ENCODE results near the gene NLRP14.

Gene NLRP14, protein sequence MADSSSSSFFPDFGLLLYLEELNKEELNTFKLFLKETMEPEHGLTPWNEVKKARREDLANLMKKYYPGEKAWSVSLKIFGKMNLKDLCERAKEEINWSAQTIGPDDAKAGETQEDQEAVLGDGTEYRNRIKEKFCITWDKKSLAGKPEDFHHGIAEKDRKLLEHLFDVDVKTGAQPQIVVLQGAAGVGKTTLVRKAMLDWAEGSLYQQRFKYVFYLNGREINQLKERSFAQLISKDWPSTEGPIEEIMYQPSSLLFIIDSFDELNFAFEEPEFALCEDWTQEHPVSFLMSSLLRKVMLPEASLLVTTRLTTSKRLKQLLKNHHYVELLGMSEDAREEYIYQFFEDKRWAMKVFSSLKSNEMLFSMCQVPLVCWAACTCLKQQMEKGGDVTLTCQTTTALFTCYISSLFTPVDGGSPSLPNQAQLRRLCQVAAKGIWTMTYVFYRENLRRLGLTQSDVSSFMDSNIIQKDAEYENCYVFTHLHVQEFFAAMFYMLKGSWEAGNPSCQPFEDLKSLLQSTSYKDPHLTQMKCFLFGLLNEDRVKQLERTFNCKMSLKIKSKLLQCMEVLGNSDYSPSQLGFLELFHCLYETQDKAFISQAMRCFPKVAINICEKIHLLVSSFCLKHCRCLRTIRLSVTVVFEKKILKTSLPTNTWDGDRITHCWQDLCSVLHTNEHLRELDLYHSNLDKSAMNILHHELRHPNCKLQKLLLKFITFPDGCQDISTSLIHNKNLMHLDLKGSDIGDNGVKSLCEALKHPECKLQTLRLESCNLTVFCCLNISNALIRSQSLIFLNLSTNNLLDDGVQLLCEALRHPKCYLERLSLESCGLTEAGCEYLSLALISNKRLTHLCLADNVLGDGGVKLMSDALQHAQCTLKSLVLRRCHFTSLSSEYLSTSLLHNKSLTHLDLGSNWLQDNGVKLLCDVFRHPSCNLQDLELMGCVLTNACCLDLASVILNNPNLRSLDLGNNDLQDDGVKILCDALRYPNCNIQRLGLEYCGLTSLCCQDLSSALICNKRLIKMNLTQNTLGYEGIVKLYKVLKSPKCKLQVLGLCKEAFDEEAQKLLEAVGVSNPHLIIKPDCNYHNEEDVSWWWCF

DNA sequence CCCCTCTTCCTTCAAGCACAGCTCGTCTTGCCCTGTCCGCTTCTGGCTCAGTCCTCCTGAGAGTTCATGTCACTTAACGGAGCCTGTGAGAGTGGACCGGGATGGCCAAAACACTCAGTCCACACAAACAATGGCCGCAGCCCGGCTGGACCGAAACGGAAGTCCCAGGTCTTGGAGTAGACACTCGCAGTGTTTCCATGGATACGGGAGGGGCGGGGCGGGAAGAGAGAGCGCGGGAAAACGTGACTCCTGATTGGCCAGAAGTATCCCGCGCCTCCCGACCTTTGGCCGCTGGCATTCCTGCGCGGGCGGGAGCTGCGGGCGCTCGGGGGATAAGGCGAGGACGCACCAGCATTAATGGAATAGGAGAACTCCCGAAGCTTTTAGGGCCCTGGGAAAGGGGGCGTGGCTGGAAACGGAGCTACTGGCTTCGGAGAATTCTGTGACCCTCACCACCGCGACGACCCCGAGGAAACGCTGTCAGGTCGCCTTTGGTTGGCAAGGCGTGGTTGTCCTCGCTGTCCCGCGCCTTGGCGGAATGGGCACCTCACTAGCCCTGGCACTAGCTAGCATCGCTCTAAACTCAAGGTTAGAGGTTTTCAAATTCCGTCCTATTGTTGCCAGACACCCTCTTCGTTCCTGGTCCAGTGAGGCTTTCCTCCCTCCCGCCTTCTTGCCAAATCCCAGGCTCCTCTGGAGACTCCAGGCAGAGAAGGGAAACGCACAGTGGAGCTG is at the start of gene NLRP14, which contains the start of gene ZNF214:
Gene NLRP14, plus strand, starts transcription at position 297 of the 735 bp plus-strand sequence. CDS start 18,108 bp downstream, outside the sequence.
Gene ZNF214, minus strand, starts transcription at position 164 of the 735 bp plus-strand sequence. CDS start 17,511 bp downstream, outside the sequence.
- H3K36me3 Mint-ChIP-seq (ENCODE audit: low read depth): peaks cover 15% of the 10 kb centered on the region
- DNase-seq: peak; percentile 91
- TF ChIP-seq CTCF (IDR thresholded peaks at IDR 0.05): no peak
- H3K4me1 Mint-ChIP-seq: peaks cover 22% of the 10 kb centered on the region
- peaks cover 7% of the 10 kb centered on the region for H3K27me3 Mint-ChIP-seq (ENCODE audit: low read depth, poor library complexity)
- H3K9me3 Mint-ChIP-seq: peaks cover 11% of the 10 kb centered on the region
- peak within 1 kb of the TSS; percentile 97 for H3K27ac Mint-ChIP-seq
- peak within 1 kb of the TSS; percentile 95 for H3K4me3 Mint-ChIP-seq

DNA sequence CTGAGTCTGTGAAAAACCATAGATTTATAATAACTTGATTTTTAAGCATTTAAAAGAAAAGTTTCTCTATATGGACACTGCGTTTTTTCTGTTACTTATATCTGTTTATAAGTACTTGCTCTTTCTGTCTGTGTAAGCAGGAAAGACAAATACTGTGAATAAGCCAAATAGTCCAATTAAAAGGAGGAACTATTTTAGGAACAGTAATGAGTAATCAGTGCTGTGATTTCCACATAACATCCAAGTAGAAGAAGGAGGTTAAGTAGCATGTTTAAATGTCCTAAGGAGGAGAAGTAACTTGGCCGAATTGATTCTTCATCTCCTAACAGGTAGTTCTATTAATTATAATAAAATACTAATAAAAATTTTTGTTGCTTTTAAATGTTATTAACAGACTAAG is 40.9 kb upstream of the NLRP14 start:
- no peak for TF ChIP-seq CTCF (IDR thresholded peaks at IDR 0.05)
- Mint-ChIP-seq H3K27me3 (ENCODE audit: low read depth, poor library complexity) (peaks cover 2% of the 10 kb centered on the region), H3K27ac (no peak overlapping the region), H3K36me3 (ENCODE audit: low read depth) (peaks cover 4% of the 10 kb centered on the region), H3K4me3 (no peak overlapping the region), H3K9me3 (peaks cover 3% of the 10 kb centered on the region), H3K4me1 (no peaks in the 10 kb centered on the region)
- DNase-seq: no peak

GRCh38 chr11:6986487-6986886 is 33.8 kb upstream of the NLRP14 start:
- Mint-ChIP-seq H3K4me3 (no peak overlapping the region), H3K36me3 (ENCODE audit: low read depth) (peaks cover 4% of the 10 kb centered on the region), H3K9me3 (peaks cover 19% of the 10 kb centered on the region), H3K27ac (no peak overlapping the region), H3K27me3 (ENCODE audit: low read depth, poor library complexity) (peaks cover 9% of the 10 kb centered on the region), H3K4me1 (no peaks in the 10 kb centered on the region)
- no peak for TF ChIP-seq CTCF (IDR thresholded peaks at IDR 0.05)
- no peak for DNase-seq

GRCh38 chr11:6988506-6988905 is 31.8 kb upstream of the NLRP14 start:
- H3K36me3 Mint-ChIP-seq (ENCODE audit: low read depth): no peaks in the 10 kb centered on the region
- no peak overlapping the region for H3K27ac Mint-ChIP-seq
- H3K27me3 Mint-ChIP-seq (ENCODE audit: low read depth, poor library complexity): peaks cover 6% of the 10 kb centered on the region
- peaks cover 16% of the 10 kb centered on the region for H3K9me3 Mint-ChIP-seq
- DNase-seq: no peak
- TF ChIP-seq CTCF (IDR thresholded peaks at IDR 0.05): no peak
- H3K4me1 Mint-ChIP-seq: peaks cover 9% of the 10 kb centered on the region
- H3K4me3 Mint-ChIP-seq: no peak overlapping the region

DNA sequence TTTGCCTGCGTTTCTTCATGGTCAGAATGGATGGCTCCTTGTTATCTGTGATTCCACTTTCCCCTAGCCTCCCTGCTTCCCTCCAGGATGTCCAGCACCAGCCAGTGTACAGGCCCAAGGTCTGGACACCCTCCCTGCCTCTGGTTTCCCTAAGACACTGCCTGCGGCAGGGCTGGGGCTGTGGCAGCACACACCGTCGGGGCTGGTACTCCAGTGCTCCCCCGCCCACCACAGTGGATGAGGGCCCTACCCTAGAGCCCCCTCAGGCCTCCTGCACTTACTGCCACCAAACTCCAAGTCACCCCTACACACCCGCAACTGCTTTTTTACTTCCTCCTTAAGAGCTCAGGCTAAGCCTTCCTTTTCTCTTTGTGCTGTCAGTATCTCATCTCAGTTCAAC is 29.1 kb upstream of the NLRP14 start:
- Mint-ChIP-seq H3K4me1 (peaks cover 9% of the 10 kb centered on the region), H3K27ac (no peak overlapping the region), H3K9me3 (peaks cover 5% of the 10 kb centered on the region), H3K36me3 (ENCODE audit: low read depth) (no peaks in the 10 kb centered on the region), H3K4me3 (no peak overlapping the region), H3K27me3 (ENCODE audit: low read depth, poor library complexity) (peaks cover 6% of the 10 kb centered on the region)
- no peak for TF ChIP-seq CTCF (IDR thresholded peaks at IDR 0.05)
- no peak for DNase-seq
